ENCODE results near the gene TGM2. TPM values are rescaled to one million over a fixed set of nuclear protein-coding genes. Genes with fewer than 3 reads are reported as not detected.

The TGM2 gene
- total RNA-seq, 1 donor from 2014 or later: 0.72 TPM

GRCh38 chr20:38139977-38140753 is 24.9 kb downstream of the TGM2 start:
- TF ChIP-seq CTCF (IDR thresholded peaks at IDR 0.05; ENCODE audit: unreplicated experiment): no peak
- Mint-ChIP-seq H3K27ac (no peak overlapping the region), H3K36me3 (ENCODE audit: insufficient read depth) (no peaks in the 10 kb centered on the region), H3K4me3 (ENCODE audit: low read depth) (no peak overlapping the region), H3K4me1 (ENCODE audit: low read depth) (peaks cover 11% of the 10 kb centered on the region), H3K9me3 (ENCODE audit: low read depth) (no peaks in the 10 kb centered on the region), H3K27me3 (peaks cover 8% of the 10 kb centered on the region)
- DNase-seq (ENCODE audit: low spot score, unreplicated experiment): no peak

GRCh38 chr20:38139156-38139912 is 25.7 kb downstream of the TGM2 start:
- Mint-ChIP-seq H3K9me3 (ENCODE audit: low read depth) (no peaks in the 10 kb centered on the region), H3K27me3 (peaks cover 8% of the 10 kb centered on the region), H3K4me1 (ENCODE audit: low read depth) (peaks cover 11% of the 10 kb centered on the region), H3K36me3 (ENCODE audit: insufficient read depth) (no peaks in the 10 kb centered on the region), H3K4me3 (ENCODE audit: low read depth) (no peak overlapping the region), H3K27ac (no peak overlapping the region)
- TF ChIP-seq CTCF (IDR thresholded peaks at IDR 0.05; ENCODE audit: unreplicated experiment): no peak
- no peak for DNase-seq (ENCODE audit: low spot score, unreplicated experiment)

- TF ChIP-seq CTCF (IDR thresholded peaks at IDR 0.05; ENCODE audit: unreplicated experiment): no peak
- DNase-seq (ENCODE audit: low spot score, unreplicated experiment): no peak
- Mint-ChIP-seq H3K36me3 (ENCODE audit: insufficient read depth) (no peaks in the 10 kb centered on the region), H3K4me1 (ENCODE audit: low read depth) (peaks cover 4% of the 10 kb centered on the region), H3K4me3 (ENCODE audit: low read depth) (no peak overlapping the region), H3K27ac (peak overlapping the region; percentile 73), H3K9me3 (ENCODE audit: low read depth) (no peaks in the 10 kb centered on the region), H3K27me3 (peaks cover 12% of the 10 kb centered on the region)
Measured at GRCh38 chr20:38138086-38138778, 26.8 kb downstream of the TGM2 start.

GRCh38 chr20:38137441-38138037 is 27.5 kb downstream of the TGM2 start:
- no peak overlapping the region for H3K4me3 Mint-ChIP-seq (ENCODE audit: low read depth)
- TF ChIP-seq CTCF (IDR thresholded peaks at IDR 0.05; ENCODE audit: unreplicated experiment): no peak
- H3K9me3 Mint-ChIP-seq (ENCODE audit: low read depth): no peaks in the 10 kb centered on the region
- no peak for DNase-seq (ENCODE audit: low spot score, unreplicated experiment)
- H3K36me3 Mint-ChIP-seq (ENCODE audit: insufficient read depth): no peaks in the 10 kb centered on the region
- H3K4me1 Mint-ChIP-seq (ENCODE audit: low read depth): no peaks in the 10 kb centered on the region
- no peak overlapping the region for H3K27ac Mint-ChIP-seq
- peaks cover 12% of the 10 kb centered on the region for H3K27me3 Mint-ChIP-seq

All from progenitor cell of endocrine pancreas (in vitro differentiated cells).